ENCODE data around the gene PLCH1.

The PLCH1 gene

DNA sequence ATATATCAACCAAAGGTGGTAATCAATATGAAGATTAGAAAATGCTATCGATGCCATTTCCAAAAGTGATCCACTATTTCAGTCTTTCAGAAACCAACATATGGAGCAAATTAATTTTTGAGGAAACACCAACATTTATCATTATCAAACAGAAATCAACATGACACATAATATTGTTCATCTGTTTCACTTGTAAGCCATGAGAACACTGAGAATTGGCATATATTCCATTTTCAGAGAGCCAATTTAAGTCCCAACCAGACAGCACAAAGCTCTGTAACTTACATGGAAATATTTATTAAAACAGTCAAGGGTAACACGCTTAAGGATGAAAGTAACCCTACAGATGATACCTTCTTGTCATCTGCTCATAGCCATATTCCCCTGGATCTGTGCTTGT is 413.8 kb downstream of the PLCH1 start:
- POLR2A ChIA-PET = no interaction called here
- DNase-seq (ENCODE audit: extremely low spot score) = no peak
- CTCF ChIA-PET = interaction anchor here (0.6 kb wide), 1 partner anchor 22 kb away, joined by 3 read pairs; no protein-coding TSS in a partner anchor
- TF ChIP-seq ELF4 (IDR thresholded peaks at IDR 0.05) = no peak
- no peak for TF ChIP-seq LEF1 (IDR thresholded peaks at IDR 0.05; ENCODE audit: borderline replicate concordance)
- no peak for TF ChIP-seq SP1 (IDR thresholded peaks at IDR 0.05)
- no peak for TF ChIP-seq BHLHE40 (IDR thresholded peaks at IDR 0.05; ENCODE audit: borderline replicate concordance)
- no peak for TF ChIP-seq NFRKB (IDR thresholded peaks at IDR 0.05)
- no peak for TF ChIP-seq TARDBP (IDR thresholded peaks at IDR 0.05)
- no peak for TF ChIP-seq CTBP1 (IDR thresholded peaks at IDR 0.05; ENCODE audit: borderline replicate concordance)
- no peak for TF ChIP-seq FOXK2 (IDR thresholded peaks at IDR 0.05)
- no peak for TF ChIP-seq ARNT (IDR thresholded peaks at IDR 0.05)
- TF ChIP-seq L3MBTL2 (conservative IDR thresholded peaks at IDR 0.05) = no peak
- TF ChIP-seq, protein P1, sequence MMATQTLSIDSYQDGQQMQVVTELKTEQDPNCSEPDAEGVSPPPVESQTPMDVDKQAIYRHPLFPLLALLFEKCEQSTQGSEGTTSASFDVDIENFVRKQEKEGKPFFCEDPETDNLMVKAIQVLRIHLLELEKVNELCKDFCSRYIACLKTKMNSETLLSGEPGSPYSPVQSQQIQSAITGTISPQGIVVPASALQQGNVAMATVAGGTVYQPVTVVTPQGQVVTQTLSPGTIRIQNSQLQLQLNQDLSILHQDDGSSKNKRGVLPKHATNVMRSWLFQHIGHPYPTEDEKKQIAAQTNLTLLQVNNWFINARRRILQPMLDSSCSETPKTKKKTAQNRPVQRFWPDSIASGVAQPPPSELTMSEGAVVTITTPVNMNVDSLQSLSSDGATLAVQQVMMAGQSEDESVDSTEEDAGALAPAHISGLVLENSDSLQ (IDR thresholded peaks at IDR 0.05) = no peak
- no peak for TF ChIP-seq HDGF (IDR thresholded peaks at IDR 0.05; ENCODE audit: borderline replicate concordance)
- TF ChIP-seq FOXM1 (IDR thresholded peaks at IDR 0.05; ENCODE audit: borderline replicate concordance) = no peak

DNA sequence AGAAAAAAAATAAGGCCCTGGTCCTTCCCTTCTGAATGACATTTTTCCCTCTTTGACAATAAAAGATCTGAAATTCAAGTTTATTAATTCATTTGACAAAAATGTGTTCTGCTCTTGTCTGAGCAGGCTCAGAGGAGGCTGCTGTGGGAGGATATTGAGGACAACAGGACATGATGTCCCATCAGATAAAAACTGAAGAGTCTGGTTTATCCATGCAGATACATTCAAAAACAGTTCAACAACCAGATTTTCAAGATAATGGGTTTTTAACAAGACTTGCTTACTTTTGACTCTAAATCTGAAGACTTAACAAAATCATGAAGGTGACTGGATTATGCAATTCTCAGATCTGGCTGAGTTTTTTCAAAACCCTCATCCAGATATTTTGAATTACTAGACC is 414.5 kb downstream of the PLCH1 start:
- CTCF ChIA-PET = no interaction called here
- DNase-seq (ENCODE audit: extremely low spot score) = no peak
- POLR2A ChIA-PET = no interaction called here
- no peak for TF ChIP-seq L3MBTL2 (conservative IDR thresholded peaks at IDR 0.05)
- TF ChIP-seq LEF1 (IDR thresholded peaks at IDR 0.05; ENCODE audit: borderline replicate concordance) = no peak
- no peak for TF ChIP-seq NFRKB (IDR thresholded peaks at IDR 0.05)
- TF ChIP-seq SP1 (IDR thresholded peaks at IDR 0.05) = no peak
- TF ChIP-seq, protein P1 (IDR thresholded peaks at IDR 0.05) = no peak
- no peak for TF ChIP-seq ARNT (IDR thresholded peaks at IDR 0.05)
- no peak for TF ChIP-seq FOXK2 (IDR thresholded peaks at IDR 0.05)
- TF ChIP-seq HDGF (IDR thresholded peaks at IDR 0.05; ENCODE audit: borderline replicate concordance) = no peak
- TF ChIP-seq CTBP1 (IDR thresholded peaks at IDR 0.05; ENCODE audit: borderline replicate concordance) = no peak
- no peak for TF ChIP-seq SUZ12 (IDR thresholded peaks at IDR 0.05)
- TF ChIP-seq FOXM1 (IDR thresholded peaks at IDR 0.05; ENCODE audit: borderline replicate concordance) = no peak
- no peak for TF ChIP-seq TARDBP (IDR thresholded peaks at IDR 0.05)
- no peak for TF ChIP-seq FOXA1 (IDR thresholded peaks at IDR 0.05)
- no peak for TF ChIP-seq ZNF384 (IDR thresholded peaks at IDR 0.05)
- TF ChIP-seq ELF4 (IDR thresholded peaks at IDR 0.05) = no peak
- no peak for TF ChIP-seq BHLHE40 (IDR thresholded peaks at IDR 0.05; ENCODE audit: borderline replicate concordance)

DNA sequence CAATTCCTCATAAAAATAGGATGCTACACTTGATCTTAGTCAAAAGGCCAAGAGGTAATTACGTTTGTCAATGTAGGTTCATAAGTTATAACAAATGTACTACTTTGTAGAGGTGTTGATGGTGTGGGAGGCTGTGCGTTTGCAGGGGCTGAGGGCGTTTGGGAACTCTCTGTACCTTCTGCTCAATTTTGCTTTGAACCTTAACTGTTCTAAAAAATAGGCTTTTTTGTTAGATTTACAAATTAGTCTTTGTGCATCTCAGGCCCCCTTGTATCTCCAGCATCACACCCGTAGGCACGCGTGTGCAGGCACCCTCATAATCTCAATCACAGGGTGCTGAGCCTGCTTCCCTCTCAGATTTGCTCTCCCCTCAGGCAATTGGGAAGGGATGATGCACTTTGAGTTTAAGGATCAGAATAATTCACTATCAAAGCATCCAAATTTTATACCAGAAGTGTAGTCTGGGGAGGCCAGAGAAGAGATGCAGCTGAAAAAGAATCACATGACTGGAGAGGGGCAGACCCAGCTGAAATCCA is 415.3 kb downstream of the PLCH1 start:
- POLR2A ChIA-PET = no interaction called here
- no peak for DNase-seq (ENCODE audit: extremely low spot score)
- no peak for TF ChIP-seq FOXM1 (IDR thresholded peaks at IDR 0.05; ENCODE audit: borderline replicate concordance)
- TF ChIP-seq ZNF384 (IDR thresholded peaks at IDR 0.05) = no peak
- no peak for TF ChIP-seq L3MBTL2 (conservative IDR thresholded peaks at IDR 0.05)
- no peak for TF ChIP-seq FOXA1 (IDR thresholded peaks at IDR 0.05)
- TF ChIP-seq, protein P1 (IDR thresholded peaks at IDR 0.05) = no peak
- no peak for TF ChIP-seq HDGF (IDR thresholded peaks at IDR 0.05; ENCODE audit: borderline replicate concordance)
- TF ChIP-seq LEF1 (IDR thresholded peaks at IDR 0.05; ENCODE audit: borderline replicate concordance) = no peak
- TF ChIP-seq FOXK2 (IDR thresholded peaks at IDR 0.05) = no peak
- no peak for TF ChIP-seq BHLHE40 (IDR thresholded peaks at IDR 0.05; ENCODE audit: borderline replicate concordance)
- TF ChIP-seq TARDBP (IDR thresholded peaks at IDR 0.05) = no peak
- TF ChIP-seq CTBP1 (IDR thresholded peaks at IDR 0.05; ENCODE audit: borderline replicate concordance) = no peak
- CTCF ChIA-PET = no interaction called here

DNA sequence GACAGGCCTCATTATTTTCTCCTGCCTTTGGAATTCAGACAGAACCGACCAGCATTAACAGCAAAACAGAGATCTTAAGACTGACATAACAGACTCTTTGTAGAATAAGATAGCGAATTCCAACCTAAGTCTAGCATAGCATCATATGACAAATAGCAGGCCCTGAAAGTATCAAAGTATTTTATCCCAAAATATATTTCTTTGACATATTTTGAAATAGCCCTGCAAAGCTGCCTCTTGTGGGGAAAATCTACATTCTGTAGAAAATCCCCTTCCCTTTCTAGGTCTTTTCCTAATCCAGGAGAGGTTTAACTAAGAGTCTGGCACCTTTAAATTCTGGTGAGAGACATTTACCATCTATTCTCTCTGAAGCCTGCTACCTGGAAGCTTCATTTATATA is 417.0 kb downstream of the PLCH1 start:
- ChIA-PET POLR2A (no interaction called here), CTCF (no interaction called here)
- no peak for DNase-seq (ENCODE audit: extremely low spot score)
- no peak for TF ChIP-seq FOXA1 (IDR thresholded peaks at IDR 0.05)
- TF ChIP-seq BHLHE40 (IDR thresholded peaks at IDR 0.05; ENCODE audit: borderline replicate concordance) = no peak
- no peak for TF ChIP-seq NFRKB (IDR thresholded peaks at IDR 0.05)
- TF ChIP-seq FOXM1 (IDR thresholded peaks at IDR 0.05; ENCODE audit: borderline replicate concordance) = no peak
- no peak for TF ChIP-seq HDGF (IDR thresholded peaks at IDR 0.05; ENCODE audit: borderline replicate concordance)
- TF ChIP-seq TARDBP (IDR thresholded peaks at IDR 0.05) = no peak
- TF ChIP-seq, protein P1 (IDR thresholded peaks at IDR 0.05) = no peak
- TF ChIP-seq LEF1 (IDR thresholded peaks at IDR 0.05; ENCODE audit: borderline replicate concordance) = no peak
- TF ChIP-seq ARNT (IDR thresholded peaks at IDR 0.05) = no peak
- no peak for TF ChIP-seq FOXK2 (IDR thresholded peaks at IDR 0.05)
- TF ChIP-seq CTBP1 (IDR thresholded peaks at IDR 0.05; ENCODE audit: borderline replicate concordance) = no peak
- no peak for TF ChIP-seq ZNF384 (IDR thresholded peaks at IDR 0.05)
- no peak for TF ChIP-seq ELF4 (IDR thresholded peaks at IDR 0.05)
- TF ChIP-seq L3MBTL2 (conservative IDR thresholded peaks at IDR 0.05) = no peak
- no peak for TF ChIP-seq SUZ12 (IDR thresholded peaks at IDR 0.05)
- no peak for TF ChIP-seq SP1 (IDR thresholded peaks at IDR 0.05)

DNA sequence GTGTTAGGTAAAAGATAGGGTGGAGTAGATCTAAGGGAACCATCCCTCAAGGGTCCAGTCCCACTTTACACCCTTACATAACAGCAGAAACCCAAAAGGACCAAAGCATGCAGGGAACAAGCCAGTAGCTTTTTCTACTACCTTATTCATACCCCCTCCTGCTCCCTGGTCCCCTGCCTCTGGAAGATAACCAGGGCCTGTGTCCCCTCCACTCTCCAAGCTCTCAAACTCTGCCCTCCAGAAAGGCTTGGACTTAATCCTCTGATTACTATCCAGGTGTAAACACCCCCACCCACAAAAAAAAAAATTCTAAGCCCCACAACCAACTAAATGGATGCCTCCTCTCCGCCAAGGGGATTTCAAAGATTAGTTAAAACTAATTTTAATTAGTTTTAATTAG is 417.4 kb downstream of the PLCH1 start:
- no peak for DNase-seq (ENCODE audit: extremely low spot score)
- TF ChIP-seq TARDBP (IDR thresholded peaks at IDR 0.05) (no peak), FOXK2 (IDR thresholded peaks at IDR 0.05) (no peak), FOXA1 (IDR thresholded peaks at IDR 0.05) (no peak)
- TF ChIP-seq, protein P1 (IDR thresholded peaks at IDR 0.05) = no peak
- ChIA-PET POLR2A (no interaction called here), CTCF (no interaction called here)
